Lung (tissue), 12 donors: ENCODE results near the gene MAML3. TPM values are rescaled to one million over a fixed set of nuclear protein-coding genes. Genes with fewer than 3 reads are reported as not detected.

ENCODE experiments used
- ATAC-seq: fragments of 200-7000 bp; cut with Tn5 transposase; one replicate; pipeline ENCODE4 v1.9.1; 2020; ENCODE audit warnings: moderate number of reproducible peaks; ENCODE audit not compliant: insufficient read depth, low FRiP score
- DNase-seq, 3 donors: peaks; one replicate each; pipeline ENCODE4 v3.0.0-alpha.2; 2013 to 2017
- H3K27ac ChIP-seq, 2 donors: one replicate each; pipeline ENCODE4 v1.5.1; 2013; ENCODE audit warnings: mild to moderate bottlenecking in 2 of 2, moderate library complexity in 2 of 2, control low read depth in 1 of 2, inconsistent platforms in 1 of 2, low read depth in 1 of 2, low read length in 1 of 2
- H3K27me3 ChIP-seq, 3 donors: one replicate each; pipeline ENCODE4 v1.5.1; 2013; ENCODE audit warnings: low read length in 2 of 3; ENCODE audit not compliant: control insufficient read depth in 3 of 3, insufficient read depth in 3 of 3
- H3K36me3 ChIP-seq, 4 donors: one replicate each; pipeline ENCODE4 v1.5.1; 2013; ENCODE audit warnings: low read length in 4 of 4, mild to moderate bottlenecking in 1 of 4, moderate library complexity in 1 of 4; ENCODE audit not compliant: control insufficient read depth in 4 of 4, insufficient read depth in 4 of 4
- H3K4me1 ChIP-seq, 5 donors: one replicate each; pipeline ENCODE4 v1.5.1; 2013; ENCODE audit warnings: low read length in 5 of 5, mild to moderate bottlenecking in 2 of 5, moderate library complexity in 1 of 5; ENCODE audit not compliant: control insufficient read depth in 5 of 5, insufficient read depth in 5 of 5
- H3K4me3 ChIP-seq: one replicate; pipeline ENCODE4 v1.5.1; 2013; ENCODE audit warnings: mild to moderate bottlenecking, control low read depth, moderate library complexity
- H3K9ac ChIP-seq, 2 donors: one replicate each; pipeline ENCODE4 v1.5.1; 2013; ENCODE audit warnings: low read length in 2 of 2, control low read depth in 1 of 2; ENCODE audit not compliant: insufficient read depth in 1 of 2
- H3K9me3 ChIP-seq, 4 donors: one replicate each; pipeline ENCODE4 v1.5.1; 2013; ENCODE audit warnings: low read length in 3 of 4, mild to moderate bottlenecking in 1 of 4, moderate library complexity in 1 of 4; ENCODE audit not compliant: control insufficient read depth in 4 of 4, insufficient read depth in 3 of 4
- WGBS, 2 donors: extraction: QIAGEN DNeasy Blood & Tissue Kit; methylation state at CpG; one replicate each; pipeline ENCODE4 v1.1.7; 2013; 5-methylcytosine and 5-hydroxymethylcytosine counted together
- polyA plus RNA-seq, 2 donors: library from polyadenylated mRNA; stranded (reverse); fragments of 200-250 nt; gene quantifications; one replicate each; pipeline ENCODE4 v1.2.1, GENCODE V29; 2013
- total RNA-seq, 2 donors: library from RNA; depleted of rRNA in 1 of 2; stranded (reverse); fragments of >200 nt in 1 of 2; gene quantifications; one replicate each; pipeline ENCODE4 v1.2.1, GENCODE V29; 2014 to 2021
- TF ChIP-seq, protein P1 (sequence below): IDR thresholded peaks from 2 replicates; pipeline ENCODE4 v1.5.1; 2012; ENCODE audit warnings: mild to moderate bottlenecking; ENCODE audit errors: control extremely low read depth, extremely low read depth
- donor health status: control.
- donor health status: control.
- donor health status: Bipolar disorder and iron deficiency.
- donor health status: healthy.
- donor health status: DM: yes; HTN: yes; CAD: no.

MAML3 gene
- total and polyA plus RNA-seq, 4 donors: 3.0 to 16.4 (median 8.5) TPM

DNA sequence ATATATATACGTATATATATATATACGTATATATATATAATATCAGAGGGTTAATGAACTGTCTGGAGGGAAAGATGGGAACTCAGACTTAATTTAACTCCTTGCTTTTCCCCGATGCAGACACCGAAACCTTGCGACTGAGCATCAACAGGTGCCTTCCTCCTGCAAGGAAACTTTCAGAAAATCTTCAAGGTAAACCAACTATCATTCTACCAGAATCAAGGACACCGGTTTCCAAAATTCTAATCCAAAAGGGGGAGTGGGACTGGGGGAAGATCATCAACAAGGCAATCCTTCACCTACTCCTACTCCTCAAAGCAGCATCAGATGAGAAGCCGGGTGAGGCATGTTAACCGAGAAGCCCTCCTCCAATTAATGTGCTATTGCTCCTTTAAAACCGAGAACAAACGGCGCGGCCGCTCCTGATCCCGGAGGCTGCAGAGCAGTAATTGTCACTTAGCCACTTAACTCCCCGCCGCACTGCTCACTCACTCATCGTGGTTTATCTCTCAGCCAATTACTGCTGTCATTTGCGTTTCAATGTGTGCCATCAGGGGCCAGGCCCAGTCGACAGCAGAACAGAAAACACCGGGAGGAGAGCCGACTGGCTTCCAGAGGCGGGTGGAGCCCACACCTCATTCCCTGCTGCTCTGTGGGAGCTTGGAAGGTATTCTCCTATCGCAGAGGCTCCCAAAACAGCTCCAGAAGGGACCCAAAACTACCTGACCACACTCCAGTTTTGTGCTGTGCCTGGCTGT lies 61.7 kb downstream of the MAML3 start:
- no peak for ATAC-seq
- Histone ChIP-seq H3K27ac (peak overlapping the region; percentile 55 to 85), H3K36me3 (no peaks in the 10 kb centered on the region), H3K4me1 (peaks cover 15 to 63% (median 40%) of the 10 kb centered on the region in 5 donors), H3K27me3 (no peaks in the 10 kb centered on the region), H3K9ac (peak overlapping the region; percentile 11 to 59), H3K9me3 (no peaks in the 10 kb centered on the region), H3K4me3 (no peak overlapping the region)
- TF ChIP-seq, protein P1, sequence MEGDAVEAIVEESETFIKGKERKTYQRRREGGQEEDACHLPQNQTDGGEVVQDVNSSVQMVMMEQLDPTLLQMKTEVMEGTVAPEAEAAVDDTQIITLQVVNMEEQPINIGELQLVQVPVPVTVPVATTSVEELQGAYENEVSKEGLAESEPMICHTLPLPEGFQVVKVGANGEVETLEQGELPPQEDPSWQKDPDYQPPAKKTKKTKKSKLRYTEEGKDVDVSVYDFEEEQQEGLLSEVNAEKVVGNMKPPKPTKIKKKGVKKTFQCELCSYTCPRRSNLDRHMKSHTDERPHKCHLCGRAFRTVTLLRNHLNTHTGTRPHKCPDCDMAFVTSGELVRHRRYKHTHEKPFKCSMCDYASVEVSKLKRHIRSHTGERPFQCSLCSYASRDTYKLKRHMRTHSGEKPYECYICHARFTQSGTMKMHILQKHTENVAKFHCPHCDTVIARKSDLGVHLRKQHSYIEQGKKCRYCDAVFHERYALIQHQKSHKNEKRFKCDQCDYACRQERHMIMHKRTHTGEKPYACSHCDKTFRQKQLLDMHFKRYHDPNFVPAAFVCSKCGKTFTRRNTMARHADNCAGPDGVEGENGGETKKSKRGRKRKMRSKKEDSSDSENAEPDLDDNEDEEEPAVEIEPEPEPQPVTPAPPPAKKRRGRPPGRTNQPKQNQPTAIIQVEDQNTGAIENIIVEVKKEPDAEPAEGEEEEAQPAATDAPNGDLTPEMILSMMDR: no peak
- peak; percentile 48 to 66 (median 60) for DNase-seq
- WGBS, 2 donors: 39 to 46% methylated on average over 23 of the region's 23 CpGs

DNA sequence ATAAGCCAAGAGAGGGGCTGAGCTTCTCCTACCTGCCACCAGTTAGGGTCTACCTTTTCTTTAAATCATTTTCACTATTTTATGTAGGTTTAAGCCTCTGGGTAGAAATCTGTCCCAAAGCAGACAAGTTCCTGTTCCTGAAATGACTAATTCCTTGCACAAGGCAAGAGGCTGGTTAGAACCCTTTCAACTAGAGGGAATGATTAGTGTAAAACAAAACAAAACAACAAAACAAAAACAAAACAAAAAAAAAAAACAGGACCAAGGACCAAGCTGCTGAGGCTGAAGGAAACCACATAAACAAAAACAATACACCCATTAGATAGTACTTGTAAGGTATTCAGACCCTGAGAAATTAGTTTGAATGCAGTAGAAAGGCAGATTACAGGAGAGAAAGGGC lies 62.7 kb downstream of the MAML3 start:
- Histone ChIP-seq H3K4me1 (peaks cover 12 to 54% (median 35%) of the 10 kb centered on the region in 5 donors), H3K4me3 (no peak overlapping the region), H3K9me3 (no peaks in the 10 kb centered on the region), H3K9ac (no peak overlapping the region), H3K36me3 (no peaks in the 10 kb centered on the region), H3K27ac (no peak overlapping the region), H3K27me3 (no peaks in the 10 kb centered on the region)
- TF ChIP-seq, protein P1: no peak
- DNase-seq (peak in 1 of 3 donors; percentile 32), ATAC-seq (no peak)

DNA sequence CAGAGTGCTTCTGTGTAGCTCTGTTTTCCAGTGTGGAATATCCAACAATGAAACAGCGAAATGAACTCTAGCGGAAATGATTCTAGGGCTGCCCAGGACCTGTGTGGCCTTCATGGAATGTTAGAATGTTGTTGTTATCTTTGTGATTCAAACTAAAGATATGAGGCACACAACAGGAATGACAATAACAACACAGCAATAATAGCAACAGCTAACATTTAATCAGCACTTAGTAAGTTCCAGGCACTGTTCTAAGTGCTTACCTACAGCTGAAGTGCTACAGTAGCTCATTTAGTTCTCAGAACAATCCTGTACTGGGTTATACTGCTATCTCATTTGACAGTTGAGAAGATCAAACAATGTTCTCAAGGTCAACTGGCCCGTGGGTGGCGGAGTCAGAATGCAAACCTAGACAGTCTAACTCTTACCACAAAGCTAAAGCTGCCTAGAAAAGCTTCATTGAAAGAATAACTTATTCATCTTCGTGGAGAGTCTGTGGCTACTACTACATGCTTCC lies 63.7 kb downstream of the MAML3 start:
- H3K27ac ChIP-seq: no peak overlapping the region
- ATAC-seq: peak; percentile 30

More for the DNA sequence above, 63.7 kb downstream of the MAML3 start:
- WGBS, 2 donors: 54 to 59% methylated on average over 5 of the region's 5 CpGs
- no peaks in the 10 kb centered on the region for H3K27me3 ChIP-seq
- no peak overlapping the region for H3K9ac ChIP-seq
- no peak overlapping the region for H3K4me3 ChIP-seq
- H3K9me3 ChIP-seq: no peaks in the 10 kb centered on the region
- H3K4me1 ChIP-seq: peaks cover 7 to 48% (median 33%) of the 10 kb centered on the region in 5 donors
- H3K36me3 ChIP-seq: no peaks in the 10 kb centered on the region
- DNase-seq: no peak
- TF ChIP-seq, protein P1: no peak
